HG03045 (cell line): ENCODE results near the gene INPP5B.

ENCODE experiments used
- ATAC-seq: cut with Tn5 transposase; IDR thresholded peaks from one replicate; pipeline ENCODE4 v1.9.1; 2021; ENCODE audit warnings: mild to moderate bottlenecking, moderate library complexity; ENCODE audit not compliant: unreplicated experiment

Gene INPP5B

DNA sequence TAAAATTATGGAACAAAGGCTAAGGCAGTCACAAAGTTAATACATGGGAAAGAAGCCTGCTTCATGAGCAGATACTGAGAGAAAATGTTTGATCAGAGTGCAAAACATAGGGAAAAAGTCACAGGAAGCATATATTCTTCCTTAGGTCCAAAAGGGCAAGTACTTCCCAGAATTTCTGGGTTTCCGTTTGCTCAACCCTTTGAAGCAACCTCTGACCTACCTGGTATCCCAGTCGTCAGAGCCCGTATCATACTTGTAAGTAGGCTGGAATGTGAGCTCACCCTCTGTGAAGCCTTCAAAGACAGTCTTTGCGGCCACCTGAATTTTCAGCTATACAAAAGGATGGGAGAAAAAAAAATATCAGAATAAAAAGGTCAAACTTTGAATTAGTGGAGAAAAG, 67.0 kb downstream of the INPP5B start:
- no peak for ATAC-seq

DNA sequence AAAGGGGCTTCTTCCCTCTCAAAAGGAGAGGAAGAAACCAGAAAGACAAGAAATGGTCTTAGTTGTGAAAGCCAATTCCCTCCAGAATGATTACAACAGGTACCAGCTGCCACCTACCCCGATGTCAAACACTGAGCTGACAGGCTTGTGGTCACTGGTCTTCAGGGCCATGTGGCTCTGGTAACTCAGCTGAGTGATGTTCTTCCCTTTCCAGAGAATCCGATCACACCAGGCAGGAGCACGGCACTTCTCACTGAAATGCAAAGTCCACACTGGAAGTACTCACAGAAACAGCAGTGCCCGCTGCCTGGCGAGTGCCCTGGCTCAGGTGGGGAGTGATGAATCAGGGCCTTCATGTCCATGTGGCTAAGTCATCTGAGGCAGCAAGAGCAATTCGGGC, 68.8 kb downstream of the INPP5B start:
- no peak for ATAC-seq

GRCh38 chr1:37875833-37876232, 71.0 kb downstream of the INPP5B start:
- ATAC-seq, result no peak

DNA sequence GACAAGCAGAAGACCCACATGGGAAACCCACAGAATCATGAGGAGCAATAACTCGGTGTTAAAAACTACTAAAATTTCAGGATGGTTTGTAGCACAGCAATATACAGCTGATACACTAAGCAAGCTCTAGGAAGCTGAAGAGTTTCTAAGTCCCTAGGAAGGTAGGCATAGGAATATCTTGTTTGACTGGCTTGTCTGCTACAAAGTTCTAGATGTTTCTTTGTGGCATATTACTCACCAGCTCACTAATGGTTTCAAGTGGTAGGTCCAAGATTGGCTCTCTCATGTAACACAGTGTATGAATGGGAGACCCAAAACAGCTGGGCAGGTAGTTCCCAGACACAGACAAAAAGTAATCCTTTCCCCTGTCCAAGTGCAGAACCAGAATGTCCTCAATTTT, 74.2 kb downstream of the INPP5B start:
- ATAC-seq, result no peak

GRCh38 chr1:37868466-37868865, 78.4 kb downstream of the INPP5B start:
- no peak for ATAC-seq

DNA sequence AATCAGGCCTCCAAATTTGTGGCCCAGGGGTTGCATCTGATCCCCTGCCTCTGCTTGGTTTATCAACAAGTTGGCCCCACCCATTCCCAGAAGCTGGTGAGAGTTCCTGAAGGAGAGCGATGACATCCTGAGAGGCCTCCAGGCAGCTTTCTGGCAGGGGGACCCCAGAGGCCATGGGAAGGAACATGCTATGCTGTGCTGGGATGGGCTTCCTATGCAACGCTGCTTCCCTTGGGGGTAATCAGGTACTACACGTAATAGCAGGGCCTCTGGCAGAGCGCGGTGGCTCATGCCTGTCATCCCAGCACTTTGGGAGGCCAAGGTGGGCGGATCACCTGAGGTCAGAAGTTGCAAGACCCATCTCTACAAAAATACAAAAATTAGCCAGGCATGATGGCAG, 79.1 kb downstream of the INPP5B start:
- ATAC-seq, result no peak

DNA sequence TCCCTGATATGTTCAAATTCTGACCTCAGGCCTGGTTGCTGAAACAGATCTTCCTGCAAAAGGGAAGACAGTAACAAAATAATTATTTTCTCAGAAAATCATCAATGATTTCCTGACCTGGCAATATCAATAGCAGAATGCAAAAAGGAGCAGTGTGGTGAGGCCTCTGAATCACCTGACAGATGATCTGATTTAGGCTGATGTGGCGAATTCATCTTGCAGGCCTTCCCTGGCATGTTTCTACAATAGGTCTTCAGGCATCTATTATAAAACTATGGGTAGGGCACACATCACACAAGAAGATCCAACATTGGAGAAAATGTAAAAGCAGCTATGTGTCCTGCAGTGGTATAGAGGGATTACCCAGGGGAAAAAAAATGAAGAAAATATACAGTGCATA, 80.4 kb downstream of the INPP5B start:
- ATAC-seq, result no peak

DNA sequence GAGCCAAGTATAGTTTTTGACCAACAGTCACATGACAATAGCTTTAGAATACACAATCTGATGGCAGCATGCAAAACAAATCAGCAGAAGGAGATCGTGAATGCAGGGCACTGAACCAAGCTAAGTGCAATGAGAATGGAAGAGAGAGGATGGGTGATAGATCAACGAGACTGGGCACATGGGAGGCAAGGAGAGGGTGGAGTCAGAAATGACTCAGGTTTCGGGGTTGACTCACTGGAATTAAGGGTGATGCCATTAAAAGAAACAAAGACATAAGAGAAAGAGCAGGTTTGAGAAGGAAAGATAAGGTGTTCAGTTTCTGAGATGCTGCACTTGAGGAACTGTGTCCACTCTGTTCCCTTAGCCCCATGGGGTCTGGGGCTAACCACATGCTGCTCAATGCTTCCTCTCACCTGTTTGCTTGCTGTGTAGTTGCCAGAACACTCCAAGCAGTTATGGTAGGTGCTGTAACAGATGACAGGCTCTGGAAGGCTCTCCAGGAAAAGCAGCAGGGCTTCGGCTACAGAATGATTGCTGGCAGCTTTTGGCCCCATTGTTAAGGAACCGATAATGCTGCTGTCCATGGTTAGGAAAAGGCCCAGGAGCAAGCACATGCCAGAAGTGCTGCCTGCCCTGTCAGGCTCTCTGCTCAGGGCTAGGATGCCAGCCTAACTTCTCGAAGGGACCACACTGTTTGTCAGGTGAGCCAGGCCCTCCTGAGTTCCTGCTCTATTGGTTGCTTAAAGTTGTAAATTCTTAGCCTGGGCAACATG, 81.3 kb downstream of the INPP5B start:
- no peak for ATAC-seq

GRCh38 chr1:37862330-37862729, 84.5 kb downstream of the INPP5B start:
- no peak for ATAC-seq

DNA sequence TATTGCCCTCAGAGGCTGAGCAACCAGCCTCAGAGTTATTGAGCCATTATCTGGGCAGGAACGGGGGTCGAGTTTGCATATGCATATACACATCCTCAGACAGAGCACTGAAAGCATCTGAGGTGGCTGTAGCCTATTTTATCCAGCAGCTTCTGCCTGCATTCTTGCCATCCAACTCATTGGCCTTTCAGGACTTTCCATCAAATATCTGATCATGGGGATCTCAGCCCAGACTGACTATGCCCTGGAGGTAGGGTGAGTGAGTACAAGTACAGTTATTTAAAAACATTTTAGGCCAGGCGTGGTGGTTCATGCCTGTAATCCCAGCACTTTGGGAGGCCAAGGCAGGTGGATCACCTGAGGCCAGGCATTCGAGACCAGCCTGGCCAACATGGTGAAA, 85.7 kb downstream of the INPP5B start:
- no peak for ATAC-seq

- ATAC-seq, result no peak
Measured at GRCh38 chr1:37860346-37860666, 86.5 kb downstream of the INPP5B start.

- peak; percentile 94 for ATAC-seq
Measured at GRCh38 chr1:37859507-37860345, 87.1 kb downstream of the INPP5B start, which contains the start of gene MTF1. Gene MTF1, minus strand, starts transcription at chr1:37859592. Its CDS starts 1,934 bp downstream, at chr1:37857658.

DNA sequence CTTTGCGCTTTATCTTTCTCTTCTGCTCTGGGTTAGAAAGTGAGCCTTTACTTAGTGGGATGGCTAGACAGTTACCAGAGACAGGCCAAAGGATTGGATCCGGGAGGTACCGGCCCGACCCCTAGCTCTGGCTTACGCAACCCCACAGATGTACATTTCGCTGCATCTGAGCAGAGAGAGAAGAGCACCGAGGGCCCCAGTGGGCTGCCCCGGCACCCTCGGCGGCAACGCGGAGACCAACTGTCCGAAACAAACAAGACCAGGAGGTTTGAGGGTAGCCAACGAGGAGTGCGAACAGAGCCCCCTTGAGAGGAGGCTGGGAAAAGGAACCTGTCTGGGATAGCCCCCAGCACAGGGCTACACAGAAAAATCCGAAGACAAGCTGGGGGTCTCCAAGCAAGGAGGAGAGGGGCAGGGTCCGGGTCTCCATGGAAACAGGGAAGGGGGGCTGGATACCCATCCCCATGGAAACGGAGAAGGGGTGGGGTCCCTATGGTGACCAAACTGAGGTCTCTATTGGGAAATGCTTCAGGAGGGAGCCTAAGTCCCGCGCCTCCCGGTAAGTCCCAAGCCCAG, 87.8 kb downstream of the INPP5B start:
- no peak for ATAC-seq

DNA sequence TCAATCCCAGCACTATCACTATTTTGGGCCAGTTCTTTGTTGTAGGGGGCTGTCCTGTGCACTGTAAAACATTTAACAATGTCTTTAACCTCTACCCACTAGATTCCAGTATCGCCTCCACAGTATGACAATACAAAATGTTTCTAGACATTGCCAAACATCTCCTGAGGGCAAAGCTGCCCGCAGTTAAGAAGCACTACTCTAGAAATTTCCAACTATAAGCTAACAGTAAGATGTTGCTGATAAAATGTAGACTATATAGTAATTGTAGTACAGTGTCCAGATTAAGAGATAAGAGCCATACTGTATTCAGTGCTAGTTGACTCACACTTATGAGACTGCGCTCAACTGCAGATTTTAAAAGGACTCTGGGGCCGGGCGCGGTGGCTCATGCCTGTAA, 92.4 kb downstream of the INPP5B start:
- ATAC-seq, result no peak

GRCh38 chr1:37853157-37853556, 93.7 kb downstream of the INPP5B start:
- no peak for ATAC-seq

- ATAC-seq, result no peak
Measured at GRCh38 chr1:37851782-37852210, 95.1 kb downstream of the INPP5B start.

DNA sequence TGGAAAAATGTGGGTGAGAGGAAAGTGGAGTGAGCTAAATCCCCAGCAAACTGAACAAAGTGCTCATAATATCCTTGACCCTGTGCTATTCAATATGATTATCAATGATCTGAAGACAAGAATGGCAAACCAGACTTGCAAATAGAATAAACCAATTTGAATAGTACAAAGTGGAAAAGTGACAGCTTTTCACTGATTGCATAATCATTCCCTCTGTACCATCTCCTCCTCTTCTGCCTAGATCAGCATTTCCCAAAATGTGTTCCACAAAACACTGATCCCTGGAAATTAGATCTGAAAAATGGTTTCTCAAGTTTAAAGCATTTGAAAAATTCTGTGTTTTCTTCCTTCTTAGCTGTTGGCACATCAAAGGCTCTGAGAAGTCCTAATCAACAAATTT, 95.6 kb downstream of the INPP5B start:
- ATAC-seq, result no peak

GRCh38 chr1:37850352-37850955, 96.4 kb downstream of the INPP5B start:
- ATAC-seq, result no peak

DNA sequence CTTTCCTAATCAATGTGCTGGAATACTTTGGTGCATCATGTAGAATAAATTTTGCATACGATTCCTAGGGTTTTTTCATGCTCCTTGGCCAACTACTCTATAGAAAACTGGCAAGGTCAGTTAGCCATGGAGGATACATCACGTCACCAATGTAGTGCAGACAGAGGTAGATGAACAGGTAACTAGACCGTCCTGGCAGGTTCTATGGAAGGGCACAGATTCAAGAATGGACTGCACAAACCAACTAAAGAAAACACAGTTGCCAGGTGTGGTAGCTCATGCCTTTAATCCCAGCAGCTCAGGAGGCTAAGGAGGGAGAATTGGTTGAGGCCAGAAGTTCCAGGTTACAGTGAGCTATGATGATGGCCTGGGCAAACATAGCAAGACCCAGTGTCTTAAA, 97.4 kb downstream of the INPP5B start:
- no peak for ATAC-seq

DNA sequence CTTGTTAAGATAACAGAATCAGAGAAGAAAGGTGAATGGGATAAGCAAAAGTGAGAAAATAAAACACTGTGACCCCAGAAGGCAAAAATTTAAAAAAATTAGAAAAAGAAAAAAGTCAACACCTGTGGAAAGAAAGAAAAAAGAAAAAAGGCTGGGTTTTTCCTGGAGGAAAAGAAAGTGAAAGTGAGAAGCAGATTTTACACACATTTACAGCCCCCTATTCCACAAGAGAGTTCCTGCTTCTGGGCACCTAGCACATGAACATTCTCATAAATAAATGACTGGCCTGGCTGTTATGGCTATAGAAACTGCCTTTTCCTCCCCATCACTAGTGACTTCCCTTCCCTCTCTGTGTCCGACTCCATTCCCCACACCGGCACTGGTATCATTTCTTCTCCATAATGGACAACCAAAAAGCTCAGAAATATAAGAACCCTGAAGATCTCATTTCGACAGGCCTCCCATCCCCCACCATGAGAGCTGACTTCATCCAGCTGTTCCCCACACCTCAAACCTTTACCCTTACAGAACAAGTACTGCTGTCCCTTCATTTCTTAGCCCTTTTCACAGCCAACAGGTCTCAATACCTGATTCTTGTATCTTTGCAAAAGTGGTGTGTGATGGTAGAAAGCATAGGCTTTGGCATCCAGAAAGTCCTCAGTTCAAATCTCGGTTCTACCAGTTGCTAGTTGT, 100.1 kb downstream of the INPP5B start:
- ATAC-seq, result no peak

GRCh38 chr1:37845786-37846185, 101.1 kb downstream of the INPP5B start:
- no peak for ATAC-seq
